Measurements from ENCODE around the gene TVP23B.
"Not testable (repeated sequence)": the region's sequence is repeated elsewhere in the genome, so short reads cannot be mapped to it uniquely, and the experiment has no call there.

The TVP23B gene

GRCh38 chr17:18791402-18791801, 10.4 kb downstream of the TVP23B start:
- DNase-seq (ENCODE audit: low read depth in 2 of 2) = not testable (repeated sequence)

GRCh38 chr17:18794841-18795240, 13.9 kb downstream of the TVP23B start:
- not testable (repeated sequence) for DNase-seq (ENCODE audit: low read depth in 2 of 2)

- DNase-seq (ENCODE audit: low read depth in 2 of 2) = not testable (repeated sequence)
These were observed 15.9 kb downstream of the TVP23B start for GRCh38 chr17:18796887-18797286.

- DNase-seq (ENCODE audit: low read depth in 2 of 2) = not testable (repeated sequence)
These were observed 22.7 kb downstream of the TVP23B start for GRCh38 chr17:18803458-18804245.

GRCh38 chr17:18815924-18816323, 34.9 kb downstream of the TVP23B start:
- not testable (repeated sequence) for DNase-seq (ENCODE audit: low read depth in 2 of 2)

GRCh38 chr17:18816489-18817371, 35.7 kb downstream of the TVP23B start:
- DNase-seq (ENCODE audit: low read depth in 2 of 2) = peak in 1 of 2 donors; percentile 1

- not testable (repeated sequence) for DNase-seq (ENCODE audit: low read depth in 2 of 2)
These were observed 40.4 kb downstream of the TVP23B start for GRCh38 chr17:18821430-18821829.

- DNase-seq (ENCODE audit: low read depth in 2 of 2) = not testable (repeated sequence)
These were observed 46.6 kb downstream of the TVP23B start for GRCh38 chr17:18827613-18828012.

- no peak for DNase-seq (ENCODE audit: low read depth in 2 of 2)
These were observed 67.5 kb downstream of the TVP23B start for GRCh38 chr17:18848501-18848900.

- no peak for DNase-seq (ENCODE audit: low read depth in 2 of 2)
These were observed 69.7 kb downstream of the TVP23B start for GRCh38 chr17:18850679-18851078.

- no peak for DNase-seq (ENCODE audit: low read depth in 2 of 2)
These were observed 70.2 kb downstream of the TVP23B start for GRCh38 chr17:18851201-18851600.

GRCh38 chr17:18854956-18855355, 74.0 kb downstream of the TVP23B start:
- DNase-seq (ENCODE audit: low read depth in 2 of 2) = no peak

- peak; percentile 77 for DNase-seq (ENCODE audit: low read depth in 2 of 2)
These were observed 75.0 kb downstream of the TVP23B start for GRCh38 chr17:18855831-18856569.
